H1 (cell line): Measurements from ENCODE around the gene DDX11. TPM values are rescaled to one million over a fixed set of nuclear protein-coding genes. Genes with fewer than 3 reads are reported as not detected.
"Not testable (repeated sequence)": the region's sequence is repeated elsewhere in the genome, so short reads cannot be mapped to it uniquely, and the experiment has no call there.

ENCODE experiments used
- CTCF ChIA-PET: fragments of 300-600 bp; sonication (Branson Sonifier 250); formaldehyde crosslinking; loops from one replicate; lab custom pipeline; 2021; ENCODE audit not compliant: partially characterized antibody; lab: Charles Lee
- POLR2A ChIA-PET: fragments of 300-600 bp; sonication (Branson Sonifier 250); formaldehyde crosslinking; loops from one replicate; lab custom pipeline; 2021; ENCODE audit warnings: inconsistent platforms; ENCODE audit not compliant: partially characterized antibody; lab: Charles Lee
- DNase-seq, 2 experiments: peaks; one replicate each; pipeline versions ENCODE4 v3.0.0 to v3.0.0-alpha.2; 2010 to 2022; ENCODE audit warnings: low spot score in 2 of 2, low read depth in 1 of 2, mixed read lengths in 1 of 2
- FAIRE-seq: peaks from 2 replicates; lab custom pipeline; 2011; peaks lifted over from hg19 to GRCh38; lab: Jason Lieb, UNC
- H2AFZ ChIP-seq: 2 replicates; pipeline ENCODE4 v1.8.1; 2012; ENCODE audit warnings: low read length, inconsistent platforms
- H2AK5ac ChIP-seq: 2 replicates; pipeline ENCODE4 v1.6.1; 2013; ENCODE audit warnings: low read depth, low read length
- H2BK120ac ChIP-seq: replicated peaks from 2 replicates; pipeline ENCODE3; 2013; ENCODE audit warnings: low read depth, low read length, inconsistent platforms
- H2BK12ac ChIP-seq: 2 replicates; pipeline ENCODE4 v1.6.1; 2013; ENCODE audit warnings: low read depth, low read length
- H2BK15ac ChIP-seq: 2 replicates; pipeline ENCODE4 v1.6.1; 2013; ENCODE audit warnings: low read length
- H2BK20ac ChIP-seq: 2 replicates; pipeline ENCODE4 v1.6.1; 2013; ENCODE audit warnings: low read length
- H2BK5ac ChIP-seq: 2 replicates; pipeline ENCODE4 v1.6.1; 2013; ENCODE audit warnings: low read depth, low read length
- H3K14ac ChIP-seq: 2 replicates; pipeline ENCODE4 v1.6.1; 2013; ENCODE audit warnings: inconsistent platforms; ENCODE audit not compliant: insufficient read length
- H3K18ac ChIP-seq: 2 replicates; pipeline ENCODE4 v1.6.1; 2013; ENCODE audit warnings: low read length; ENCODE audit errors: extremely low read depth
- H3K23ac ChIP-seq: 2 replicates; pipeline ENCODE4 v1.6.1; 2013; ENCODE audit warnings: inconsistent platforms; ENCODE audit not compliant: insufficient read length
- H3K23me2 ChIP-seq: 2 replicates; pipeline ENCODE4 v1.6.1; 2013; ENCODE audit warnings: low read depth, low read length
- H3K27ac ChIP-seq: 2 replicates; pipeline ENCODE4 v1.6.1; 2011; ENCODE audit warnings: low read depth, low read length, inconsistent platforms
- H3K27me3 ChIP-seq, 4 experiments: replicated peaks in 1 of 4; 1 replicate in 1 of 4; 2 replicates in 3 of 4; pipeline versions ENCODE4 v1.6.1 to v1.8.1; 2011 to 2013; ENCODE audit warnings: low read length in 3 of 4, mild to moderate bottlenecking in 3 of 4, inconsistent platforms in 2 of 4, mixed read lengths in 2 of 4, moderate library complexity in 1 of 4; ENCODE audit not compliant: control insufficient read depth in 3 of 4, insufficient read depth in 3 of 4; ENCODE audit errors: extremely low read depth in 1 of 4
- H3K36me3 ChIP-seq, 4 experiments: 2 replicates each; pipeline versions ENCODE4 v1.6.1 to v1.8.1; 2011 to 2013; ENCODE audit warnings: mild to moderate bottlenecking in 4 of 4, low read length in 3 of 4, moderate library complexity in 2 of 4, control low read depth in 1 of 4, inconsistent platforms in 1 of 4; ENCODE audit not compliant: insufficient read depth in 4 of 4, control insufficient read depth in 2 of 4
- H3K4ac ChIP-seq: replicated peaks from 2 replicates; pipeline ENCODE3; 2013; ENCODE audit warnings: low read length, low read depth, mixed read lengths, inconsistent platforms; ENCODE audit not compliant: insufficient read length
- H3K4me1 ChIP-seq, 4 experiments: replicated peaks in 1 of 4; 1 replicate in 1 of 4; 2 replicates in 3 of 4; pipeline versions ENCODE4 v1.6.1 to v1.8.1; 2011 to 2013; ENCODE audit warnings: low read length in 3 of 4, inconsistent platforms in 2 of 4, mixed read lengths in 1 of 4; ENCODE audit not compliant: insufficient read depth in 4 of 4, control insufficient read depth in 3 of 4
- H3K4me2 ChIP-seq, 2 experiments: 2 replicates each; pipeline versions ENCODE4 v1.6.1 to v1.8.1; 2011 to 2013; ENCODE audit warnings: low read depth in 2 of 2, low read length in 2 of 2, control low read depth in 1 of 2, inconsistent platforms in 1 of 2, mild to moderate bottlenecking in 1 of 2; ENCODE audit not compliant: insufficient read depth in 1 of 2
- H3K4me3 ChIP-seq, 4 experiments: fragments of 200-600, 300-600 bp in 1 of 4; sonication (generic), shearing (Covaris generic), sonication (Bioruptor Twin) in 1 of 4; 2 replicates each; pipeline versions ENCODE4 v1.5.1 to v1.8.1; 2011 to 2016; ENCODE audit warnings: low read length in 4 of 4, low read depth in 3 of 4, control low read depth in 2 of 4, inconsistent platforms in 2 of 4, mild to moderate bottlenecking in 2 of 4, mixed read lengths in 1 of 4, moderate library complexity in 1 of 4; ENCODE audit not compliant: insufficient read depth in 2 of 4; ENCODE audit errors: extremely low read depth in 1 of 4
- H3K56ac ChIP-seq: replicated peaks from 2 replicates; pipeline ENCODE3; 2013; ENCODE audit warnings: low read depth, mild to moderate bottlenecking, mixed read lengths, low read length, inconsistent platforms; ENCODE audit not compliant: insufficient read length
- H3K79me1 ChIP-seq: 2 replicates; pipeline ENCODE4 v1.6.1; 2013; ENCODE audit warnings: low read depth, low read length, control low read depth
- H3K79me2 ChIP-seq, 2 experiments: 2 replicates each; pipeline versions ENCODE4 v1.6.1 to v1.8.1; 2012 to 2013; ENCODE audit warnings: low read length in 2 of 2, mild to moderate bottlenecking in 2 of 2, inconsistent platforms in 1 of 2; ENCODE audit not compliant: insufficient read depth in 2 of 2, control insufficient read depth in 1 of 2
- H3K9ac ChIP-seq, 4 experiments: replicated peaks in 1 of 4; 1 replicate in 1 of 4; 2 replicates in 3 of 4; pipeline versions ENCODE4 v1.6.1 to v1.8.1; 2011 to 2013; ENCODE audit warnings: low read depth in 3 of 4, low read length in 3 of 4, control low read depth in 2 of 4, mild to moderate bottlenecking in 2 of 4, moderate library complexity in 2 of 4, inconsistent platforms in 1 of 4; ENCODE audit errors: extremely low read depth in 1 of 4
- H3K9me3 ChIP-seq, 2 experiments: 2 replicates each; pipeline versions ENCODE4 v1.6.1 to v1.8.1; 2012 to 2013; ENCODE audit warnings: mild to moderate bottlenecking in 2 of 2, moderate library complexity in 2 of 2, control low read depth in 1 of 2, inconsistent platforms in 1 of 2, low read depth in 1 of 2, low read length in 1 of 2, mixed read lengths in 1 of 2; ENCODE audit not compliant: insufficient read depth in 2 of 2
- H4K20me1 ChIP-seq, 2 experiments: replicated peaks in 1 of 2; 2 replicates each; pipeline versions ENCODE3 to v1.8.1; 2011 to 2013; ENCODE audit warnings: inconsistent platforms in 2 of 2, low read length in 2 of 2, mild to moderate bottlenecking in 1 of 2; ENCODE audit not compliant: insufficient read depth in 2 of 2, control insufficient read depth in 1 of 2
- H4K5ac ChIP-seq: 2 replicates; pipeline ENCODE4 v1.6.1; 2013; ENCODE audit warnings: low read length, low read depth, mixed read lengths, inconsistent platforms; ENCODE audit not compliant: insufficient read length
- H4K8ac ChIP-seq: 2 replicates; pipeline ENCODE4 v1.8.0; 2013; ENCODE audit warnings: mild to moderate bottlenecking, moderate library complexity, low read length, inconsistent platforms; ENCODE audit not compliant: insufficient read depth; ENCODE audit errors: extremely low read depth
- H4K91ac ChIP-seq: replicated peaks from 2 replicates; pipeline ENCODE3; 2013; ENCODE audit warnings: low read length, mixed read lengths, inconsistent platforms; ENCODE audit not compliant: insufficient read length
- WGBS, 2 experiments: shearing (Covaris generic) in 1 of 2; methylation state at CpG; one replicate each; pipeline versions ENCODE4 v1.1.6 to v1.1.7; 2013 to 2015; ENCODE audit warnings: low lambda C conversion rate in 2 of 2, mixed read lengths in 2 of 2, inconsistent platforms in 1 of 2, low coverage in 1 of 2, missing lambda C conversion rate in 1 of 2; ENCODE audit not compliant: insufficient replicate concordance in 2 of 2, insufficient coverage in 1 of 2, insufficient read length in 1 of 2; ENCODE audit errors: extremely low coverage in 1 of 2, missing lambda C conversion rate in 1 of 2; 5-methylcytosine and 5-hydroxymethylcytosine counted together
- polyA plus RNA-seq, 7 experiments: library from polyadenylated mRNA; depleted of rRNA in 3 of 7; stranded (reverse) in 5 of 7; unstranded in 2 of 7; fragments of >200 nt in 5 of 7; fragments of 200-250 nt in 2 of 7; gene quantifications; 1 replicate in 5 of 7; 2 replicates in 1 of 7; 4 replicates in 1 of 7; pipeline versions ENCODE4 v1.2.1 to v1.2.3, GENCODE V29; 2011 to 2013; ENCODE audit warnings: missing spikeins in 2 of 7, mixed read lengths in 2 of 7
- total RNA-seq: library from RNA; stranded (reverse); fragmentation: NEBNext Ultra II Directional; extraction: Animal tissue kit (Norgen Biotek cat#: 25700); gene quantifications from 2 replicates; pipeline ENCODE4 v1.2.1, GENCODE V29; 2021

Gene DDX11
- total and polyA plus RNA-seq, 2 of the 8 experiments (the other 6 are each of a cell fraction or from before 2014, with no cell fraction given) = 61.6 to 141 TPM

DNA sequence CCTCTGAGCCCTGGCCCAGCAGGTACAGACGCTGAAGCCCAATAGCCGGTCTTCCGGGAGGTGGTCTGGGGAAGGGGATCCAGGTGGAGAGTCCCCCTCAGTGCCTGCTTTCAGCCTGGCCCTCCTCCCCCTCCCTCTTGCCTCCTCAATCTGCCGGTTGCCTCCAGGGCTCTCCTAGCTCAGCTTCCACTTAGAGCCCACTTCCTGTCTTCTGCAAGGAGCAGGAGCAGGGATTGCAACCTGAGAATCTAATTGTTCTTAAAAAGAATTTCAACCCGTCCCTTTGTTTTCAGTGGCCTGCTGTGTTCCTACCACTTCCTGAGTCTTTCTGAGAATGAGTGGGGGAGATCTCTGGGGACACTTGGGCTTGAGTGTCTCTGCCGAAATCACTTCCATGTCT lies 6.6 kb downstream of the DDX11 start:
- H2BK120ac ChIP-seq, H3K9ac ChIP-seq, H3K4me3 ChIP-seq, H3K4me2 ChIP-seq, FAIRE-seq, H3K23me2 ChIP-seq, H2BK20ac ChIP-seq, H3K27me3 ChIP-seq, H4K8ac ChIP-seq, H3K18ac ChIP-seq, H3K56ac ChIP-seq, H2BK12ac ChIP-seq, CTCF ChIA-PET, POLR2A ChIA-PET, H3K27ac ChIP-seq, H3K4me1 ChIP-seq, H3K14ac ChIP-seq, H3K23ac ChIP-seq, H3K9me3 ChIP-seq, H3K4ac ChIP-seq, H2BK15ac ChIP-seq, H4K91ac ChIP-seq, H4K20me1 ChIP-seq, H3K79me1 ChIP-seq, H2AFZ ChIP-seq, H2AK5ac ChIP-seq, H4K5ac ChIP-seq: not testable (repeated sequence)
- Histone ChIP-seq H3K79me2 (peaks cover 0 to 28% of the 10 kb centered on the region in 2 experiments; a peak in 3 of 4 replicates), H2BK5ac (0 out of 2 replicates have a peak overlapping the region, but pooled peaks have one; percentile 81), H3K36me3 (peaks cover 0 to 25% (median 9%) of the 10 kb centered on the region in 4 experiments; a peak in 6 of 8 replicates)
- WGBS, 2 experiments = 35% methylated on average over 6 of the region's 6 CpGs; no CpG with 5 or more reads in 1 of the 2 experiments
- DNase-seq = peak in 1 of 2 experiments; percentile 33

DNA sequence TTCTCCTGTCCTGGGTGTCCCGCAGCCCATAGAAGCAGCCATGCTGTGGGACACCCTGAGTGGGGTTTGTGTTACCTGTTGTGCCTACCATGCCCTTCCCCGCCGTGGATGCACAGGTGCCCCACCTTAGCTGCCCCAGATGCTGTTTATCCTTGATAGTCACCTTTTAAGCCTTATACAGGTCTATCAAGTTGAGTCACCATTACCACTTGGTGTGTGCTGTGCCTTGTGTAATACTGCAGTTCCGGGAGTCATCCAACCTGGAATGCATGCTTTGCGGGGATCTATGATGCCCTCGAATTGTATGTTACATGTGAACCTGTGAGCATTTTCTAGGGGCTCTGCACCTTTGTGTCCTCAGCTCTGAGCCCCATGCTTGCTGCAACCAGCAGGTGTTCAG lies 7.6 kb downstream of the DDX11 start:
- H3K18ac ChIP-seq, H3K27ac ChIP-seq, H4K91ac ChIP-seq, H3K9ac ChIP-seq, H2BK15ac ChIP-seq, H3K23me2 ChIP-seq, H4K5ac ChIP-seq, H2BK120ac ChIP-seq, H3K79me1 ChIP-seq, H3K4me2 ChIP-seq, H3K23ac ChIP-seq, H3K27me3 ChIP-seq, DNase-seq, H3K9me3 ChIP-seq, FAIRE-seq, H2BK20ac ChIP-seq, H4K8ac ChIP-seq, H4K20me1 ChIP-seq, H2AFZ ChIP-seq, H3K4me3 ChIP-seq, H3K14ac ChIP-seq, H3K56ac ChIP-seq, POLR2A ChIA-PET, H3K4me1 ChIP-seq, CTCF ChIA-PET, H3K4ac ChIP-seq: not testable (repeated sequence)
- peaks cover 0 to 18% of the 10 kb centered on the region in 2 experiments; a peak in 3 of 4 replicates for H3K79me2 ChIP-seq
- 0 out of 2 replicates have a peak overlapping the region, but pooled peaks have one; percentile 86 for H2AK5ac ChIP-seq
- H3K36me3 ChIP-seq = peaks cover 0 to 25% (median 12%) of the 10 kb centered on the region in 4 experiments; a peak in 7 of 8 replicates
- 0 out of 2 replicates have a peak overlapping the region, but pooled peaks have one; percentile 80 for H2BK12ac ChIP-seq
- H2BK5ac ChIP-seq = peak overlapping the region; percentile 60; the same call in 1 of the 2 replicates
- 92% methylated on average over 6 of the region's 6 CpGs; no CpG with 5 or more reads in 1 of the 2 experiments for WGBS, 2 experiments
